Heart right ventricle (tissue), 16 donors: ENCODE measurements around the gene NPTX1. TPM values are rescaled to one million over a fixed set of nuclear protein-coding genes. Genes with fewer than 3 reads are reported as not detected.

Experiments
- ATAC-seq, 8 donors: fragments of 200-7000 bp; cut with Tn5 transposase; one replicate each; pipeline ENCODE4 v1.9.1; 2020; ENCODE audit warnings: mild to moderate bottlenecking in 8 of 8, moderate library complexity in 8 of 8, moderate number of reproducible peaks in 1 of 8
- DNase-seq, 2 donors: peaks; one replicate each; pipeline ENCODE4 v3.0.0-alpha.2; 2020
- H3K27ac ChIP-seq, 10 donors: fragments of 200-600 bp; sonication (generic) in 2 of 10; one replicate each; pipeline versions ENCODE4 v1.5.0 to v1.8.0; 2020 to 2022; ENCODE audit warnings: mild to moderate bottlenecking in 3 of 10
- H3K27me3 ChIP-seq, 7 donors: fragments of 200-600 bp; one replicate each; pipeline ENCODE4 v1.8.0; 2021 to 2022; ENCODE audit warnings: mild to moderate bottlenecking in 2 of 7
- H3K36me3 ChIP-seq, 9 donors: fragments of 200-600 bp; sonication (generic) in 1 of 9; one replicate each; pipeline versions ENCODE4 v1.5.0 to v1.8.0; 2020 to 2022; ENCODE audit warnings: mild to moderate bottlenecking in 2 of 9
- H3K4me1 ChIP-seq, 9 donors: fragments of 200-600 bp; sonication (generic) in 1 of 9; one replicate each; pipeline versions ENCODE4 v1.5.0 to v1.8.0; 2020 to 2022; ENCODE audit warnings: mild to moderate bottlenecking in 4 of 9
- H3K4me3 ChIP-seq, 10 donors: fragments of 200-600 bp; sonication (generic) in 2 of 10; one replicate each; pipeline versions ENCODE4 v1.5.0 to v1.8.0; 2020 to 2022; ENCODE audit warnings: mild to moderate bottlenecking in 7 of 10, moderate library complexity in 2 of 10
- H3K9me3 ChIP-seq, 11 donors: fragments of 200-600 bp in 10 of 11; sonication (generic) in 2 of 11; one replicate each; pipeline versions ENCODE4 v1.5.0 to v1.8.0; 2013 to 2022; ENCODE audit warnings: mild to moderate bottlenecking in 2 of 11, control low read depth in 1 of 11, moderate library complexity in 1 of 11
- CTCF ChIP-seq, 9 donors: fragments of 200-600 bp; sonication (generic) in 2 of 9; IDR thresholded peaks; one replicate each; pipeline versions ENCODE4 v1.5.0 to v1.8.0; 2021 to 2022; ENCODE audit warnings: antibody characterized with exemption in 9 of 9, mild to moderate bottlenecking in 5 of 9, moderate library complexity in 1 of 9
- WGBS, 2 donors: extraction: QIAGEN DNeasy Blood & Tissue Kit; methylation state at CpG; one replicate each; pipeline ENCODE4 v1.1.7; 2013; ENCODE audit warnings: inconsistent platforms in 1 of 2; 5-methylcytosine and 5-hydroxymethylcytosine counted together
- intact Hi-C, 10 donors: fragments of 100-400 bp; cut with DNase I; formaldehyde crosslinking; loops; one replicate each; pipeline versions ENCODE4 v1.11.1 to v1.14.2; 2022
- microRNA-seq, 2 donors: library from miRNA; unstranded; fragments of <30 nt; microRNA quantifications; one replicate each; pipeline ENCODE4 v1.2.0, GENCODE V29; 2021
- polyA plus RNA-seq, 2 donors: library from polyadenylated mRNA; stranded (reverse); fragments of 200-250 nt; gene quantifications; one replicate each; pipeline ENCODE4 v1.2.3, GENCODE V29; 2013
- total RNA-seq, 10 donors: library from RNA; stranded (reverse); fragmentation: NEBNext Ultra II Directional in 3 of 10; extraction: Animal tissue kit (Norgen Biotek cat#: 25700) in 3 of 10; gene quantifications; one replicate each; pipeline versions ENCODE4 v1.2.1 to v1.2.4, GENCODE V29; 2021 to 2023
- donor health status: Arrhythmogenic right ventricular cardiomyopathy.
- donor health status: ischemic (EF 13 %, LVEDD 7.1; RV severe dilation, severe dysfunction).
- donor health status: healthy with polysubstance abuse.
- donor health status: DM: no; HTN: yes; CAD: no.
- donor health status: DM: no; HTN: no; CAD: no.
- donor health status: ischemic (EF 25% LVEDD 6.9; RV normal size, moderate dysfunction).
- donor health status: ischemic (EF 25% LVEDD 5.7; RV mildly dilated, moderate dysfunction).
- donor health status: healthy.
- donor health status: DM: yes; HTN: yes; CAD: no.
- donor health status: Ischemic cardiomyopathy.
- donor health status: ischemic (EF 35%, LVEDD 5.7; RV mildly dilated, moderate dysfunction).
- donor health status: nonischemic (EF 11% LVEDD 7.7; RV severe dilation, severe dysfunction).
- donor health status: DM: yes; HTN: yes; CAD: no.
- donor health status: PGD.
- donor health status: ischemic (EF 29% LVEDD 5.4; RV normal size, mild dysfunction).
- donor health status: nonischemic (EF 23%, LVEDD 6.1; RV moderate dilation, normal function).

Gene NPTX1
- total and polyA plus RNA-seq, 12 donors, result 0.03 TPM; not detected in 11

DNA sequence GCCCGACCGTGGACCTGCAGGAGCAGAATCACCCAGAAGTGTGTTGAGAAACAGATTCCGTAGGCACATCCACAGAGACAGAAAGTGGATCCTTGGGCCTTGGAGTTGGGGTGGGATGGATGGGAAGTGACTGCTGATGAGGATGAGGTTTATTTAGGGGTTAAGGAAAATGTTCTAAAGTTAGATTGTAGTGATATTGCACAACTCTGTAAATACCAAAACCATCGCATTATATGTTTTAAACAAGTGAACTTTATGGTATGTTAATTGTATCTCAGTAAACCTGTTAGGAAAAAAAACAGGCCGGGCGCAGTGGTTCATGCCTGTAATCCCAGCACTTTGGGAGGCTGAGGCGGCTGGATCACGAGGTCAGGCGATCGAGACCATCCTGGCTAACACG is 57.8 kb downstream of the NPTX1 start:
- Histone ChIP-seq H3K36me3 (peaks cover 0 to 32% (median 3%) of the 10 kb centered on the region in 9 donors), H3K9me3 (no peaks in the 10 kb centered on the region), H3K27ac (no peak overlapping the region), H3K4me1 (peaks cover 6 to 40% (median 32%) of the 10 kb centered on the region in 9 donors), H3K4me3 (no peak overlapping the region), H3K27me3 (peaks cover 0 to 12% (median 0%) of the 10 kb centered on the region in 7 donors)
- TF ChIP-seq CTCF (IDR thresholded peaks at IDR 0.05), result no peak
- no peak for ATAC-seq
- WGBS, 2 donors, result 96 to 97% methylated on average over 11 of the region's 11 CpGs
- intact Hi-C loops, result no loop called here
- no peak for DNase-seq

Small RNA genes lying within 50 kb of the gene (microRNA-seq; reads per million reads assigned to microRNA genes)
- 0 reads per million in 2 donors for gene MIR4730

Other genes starting within 250 kb of the NPTX1 start
- 10 to 100 TPM; 26.0 to 97.0 (median 31.7) TPM for gene RNF213, start 215.8 kb downstream of the NPTX1 start, total RNA-seq
- gene RNF213, start 215.8 kb downstream of the NPTX1 start, polyA plus RNA-seq, result 10 to 100 TPM; 13.1 to 58.7 TPM
- 10 to 100 TPM in 8 of 10 donors, 1 to 10 TPM in 2; 9.0 to 19.9 (median 13.5) TPM for gene ENDOV, start 61.4 kb downstream of the NPTX1 start, total RNA-seq
- gene ENDOV, start 61.4 kb downstream of the NPTX1 start, polyA plus RNA-seq, result 10 to 100 TPM in 1 of 2 donors, 1 to 10 TPM in 1; 7.7 to 12.3 TPM
- gene RPTOR, start 68.2 kb upstream of the NPTX1 start, total RNA-seq, result 10 to 100 TPM; 21.6 to 30.3 (median 26.4) TPM
- gene RPTOR, start 68.2 kb upstream of the NPTX1 start, polyA plus RNA-seq, result 10 to 100 TPM in 1 of 2 donors, 1 to 10 TPM in 1; 7.9 to 13.5 TPM